Stimulated activated CD8-positive, alpha-beta memory T cell treated with anti-CD3 and anti-CD28 coated beads, Interleukin-2, amount 100 ng/mL, for 1 hour (primary cell): ENCODE measurements around the gene ONECUT3.
"Not testable (repeated sequence)": the region's sequence is repeated elsewhere in the genome, so short reads cannot be mapped to it uniquely, and the experiment has no call there.

Experiments
- DNase-seq, 2 donors: peaks; one replicate each; pipeline ENCODE4 v3.0.0-alpha.2; 2020; ENCODE audit warnings: low read depth in 2 of 2

ONECUT3 gene

GRCh38 chr19:1794424-1795172 is 41.3 kb downstream of the ONECUT3 start:
- no peak for DNase-seq

- DNase-seq, result no peak
Measured at GRCh38 chr19:1796395-1797142, 43.3 kb downstream of the ONECUT3 start.

DNA sequence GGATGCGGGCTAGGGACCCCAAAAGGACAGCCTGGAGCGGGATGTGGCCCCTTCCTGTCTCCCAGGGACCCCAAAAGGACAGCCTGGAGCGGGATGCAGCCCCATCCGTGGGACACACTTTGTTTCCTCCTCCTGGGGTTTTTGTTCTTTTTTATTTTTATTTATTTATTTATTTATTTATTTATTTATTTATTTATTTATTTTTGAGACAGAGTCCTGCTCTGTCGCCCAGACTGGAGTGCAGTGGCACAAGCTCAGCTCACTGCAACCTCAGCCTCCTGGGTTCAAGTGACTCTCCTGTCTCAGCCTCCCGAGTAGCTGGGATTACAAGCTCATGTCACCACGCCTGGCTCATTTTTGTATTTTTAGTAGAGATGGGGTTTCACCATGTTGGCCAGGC is 44.0 kb downstream of the ONECUT3 start:
- DNase-seq, result not testable (repeated sequence)

DNA sequence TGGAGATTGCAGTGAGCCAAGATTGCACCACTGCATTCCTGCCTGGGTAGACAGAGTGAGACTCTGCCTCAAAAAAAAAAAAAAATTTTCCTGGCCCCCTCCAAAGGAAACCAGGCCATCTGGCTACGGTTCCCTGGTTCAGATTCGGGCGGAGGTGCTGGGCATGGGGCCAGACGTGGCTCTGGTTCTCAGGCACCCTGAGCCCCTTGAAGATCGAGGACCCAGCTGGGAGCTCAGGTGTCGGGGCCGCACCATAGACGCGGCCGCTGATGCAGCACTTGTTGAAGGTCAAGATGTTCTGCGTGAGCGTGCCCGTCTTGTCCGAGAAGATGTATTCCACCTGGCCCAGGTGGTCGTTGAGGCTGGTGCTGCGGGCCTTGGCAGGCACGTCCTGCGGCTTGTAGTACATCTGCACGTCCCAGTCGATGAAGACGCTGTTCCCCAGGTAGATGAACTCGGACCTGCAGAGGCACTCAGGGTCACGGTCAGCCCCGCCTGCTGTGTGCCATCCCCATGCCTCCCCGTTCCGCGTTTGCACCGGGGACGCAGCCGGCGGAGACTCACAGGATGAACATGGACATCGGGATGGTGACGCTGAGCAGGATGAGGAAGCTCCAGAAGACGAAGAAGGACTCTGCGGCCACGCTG is 46.5 kb downstream of the ONECUT3 start:
- DNase-seq, result no peak

DNA sequence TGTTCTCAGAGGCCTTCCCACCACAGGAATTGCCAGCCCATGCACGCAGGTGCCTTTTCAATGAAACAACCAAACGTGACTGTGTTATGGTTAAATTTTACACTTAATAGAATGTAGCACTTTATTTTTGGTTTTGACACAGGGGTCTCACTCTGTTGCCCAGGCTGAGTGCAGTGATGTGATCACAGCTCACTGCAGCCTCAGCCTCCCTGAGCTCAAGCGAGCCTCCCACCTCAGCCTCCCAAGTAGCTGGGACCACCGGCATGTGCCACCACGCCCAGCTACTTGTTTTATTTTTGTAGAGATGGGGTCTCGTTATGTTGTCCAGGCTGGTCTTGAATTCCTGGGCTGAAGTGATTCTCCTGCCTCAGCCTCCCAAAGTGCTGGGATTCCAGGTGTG is 51.6 kb downstream of the ONECUT3 start:
- no peak for DNase-seq

DNA sequence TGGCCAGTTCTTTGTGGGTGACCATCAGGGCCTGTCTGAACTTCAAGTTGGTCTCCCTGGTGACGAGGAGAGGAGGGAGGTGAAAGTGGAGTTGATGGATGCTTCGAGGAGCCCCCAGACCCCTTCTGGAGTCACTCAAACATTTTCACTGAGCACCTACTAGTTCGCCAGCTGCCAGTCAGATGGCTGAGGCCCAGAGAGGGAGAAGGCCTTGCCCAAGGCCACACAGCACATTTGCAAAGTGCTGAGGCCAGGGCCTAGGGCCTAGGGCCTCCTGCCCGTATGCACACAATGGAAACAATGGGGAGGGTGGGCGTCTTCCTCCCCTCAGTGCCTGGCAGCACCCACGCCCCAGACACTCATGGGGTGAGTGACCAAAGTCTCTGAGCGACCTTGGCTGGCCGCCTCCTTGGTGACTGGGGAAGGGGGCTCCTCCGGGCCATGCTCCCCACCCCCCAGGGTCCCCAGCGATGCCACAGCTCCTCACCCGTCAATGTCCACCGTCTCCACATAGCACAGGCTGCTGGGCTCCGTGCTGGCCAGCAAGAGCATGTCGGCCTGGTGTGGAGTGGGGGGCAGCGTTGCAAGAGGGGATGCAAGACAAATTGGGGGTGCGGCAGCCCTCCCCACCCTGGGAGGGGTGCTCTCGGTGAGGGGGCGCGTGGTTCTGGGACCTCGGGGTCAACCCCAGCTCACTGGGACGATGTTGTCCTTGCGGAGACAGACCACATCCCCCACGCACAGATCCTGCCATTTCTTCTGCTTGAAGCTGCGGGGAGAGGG is 52.3 kb downstream of the ONECUT3 start:
- no peak for DNase-seq

GRCh38 chr19:1806184-1807029 is 53.1 kb downstream of the ONECUT3 start:
- no peak for DNase-seq

DNA sequence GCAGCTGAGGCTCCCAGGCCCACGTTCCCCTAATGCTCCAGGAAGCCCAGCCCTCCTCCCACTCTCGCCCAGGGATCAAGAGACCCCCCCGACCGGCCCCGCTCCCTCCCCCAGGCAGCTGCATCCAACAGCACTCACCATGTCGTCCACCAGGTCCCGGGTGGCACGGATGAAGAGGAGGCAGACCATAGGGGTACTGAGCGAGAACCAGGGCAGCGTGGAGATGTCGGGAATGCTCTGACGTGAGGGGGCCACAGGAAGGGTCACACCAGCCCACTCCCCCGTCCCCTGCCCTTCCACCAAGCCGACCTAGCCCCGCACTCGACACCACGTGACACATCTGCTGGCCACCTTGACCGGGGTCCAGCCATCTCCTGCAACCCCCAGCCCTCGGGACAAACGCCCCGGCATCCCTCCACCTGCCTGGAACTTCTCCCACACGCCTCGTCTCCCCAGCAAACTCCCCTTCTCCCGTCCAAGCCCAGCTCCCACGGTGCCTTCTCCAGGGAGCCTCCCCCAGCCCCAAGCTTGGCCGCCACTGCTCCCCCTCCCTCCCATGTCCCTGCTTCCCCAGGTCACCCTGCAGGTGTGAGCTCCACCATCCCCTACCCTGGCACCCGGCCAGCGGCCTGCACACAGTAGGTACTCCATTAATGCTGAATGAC is 53.9 kb downstream of the ONECUT3 start:
- DNase-seq, result no peak

DNA sequence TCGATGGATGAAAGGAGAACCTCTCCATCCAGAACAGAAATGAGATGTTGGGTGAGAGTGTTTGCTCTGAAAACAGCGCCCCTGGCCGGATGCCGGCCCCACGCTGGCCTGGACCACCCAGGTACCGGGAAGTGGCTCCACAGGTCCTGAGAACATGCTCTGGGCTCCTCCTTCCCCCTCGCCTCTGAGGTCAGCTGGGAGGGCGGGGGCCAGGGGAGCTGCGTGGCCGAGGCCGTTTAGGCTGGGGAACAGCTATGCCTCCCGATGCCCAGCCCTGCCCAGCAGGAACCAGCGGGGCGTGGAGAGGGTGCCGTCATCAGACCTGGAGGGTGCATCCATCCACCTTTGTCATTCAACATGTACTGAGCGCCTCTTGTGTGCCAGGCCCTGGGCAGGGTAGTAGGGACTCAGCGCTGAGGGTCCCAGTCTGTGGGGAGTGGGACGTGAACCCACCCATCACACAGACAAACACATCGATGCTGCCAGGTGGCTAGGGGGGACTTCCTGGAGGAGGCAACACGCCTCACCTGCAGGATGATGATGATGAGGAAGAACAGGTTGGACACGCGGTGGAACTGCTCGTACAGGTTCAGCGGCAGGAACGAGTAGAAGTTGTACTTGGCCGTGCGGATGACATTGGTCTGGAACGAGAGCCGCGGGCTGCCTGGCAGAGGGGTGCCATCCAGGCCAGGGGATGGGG is 54.5 kb downstream of the ONECUT3 start:
- DNase-seq, result no peak

DNA sequence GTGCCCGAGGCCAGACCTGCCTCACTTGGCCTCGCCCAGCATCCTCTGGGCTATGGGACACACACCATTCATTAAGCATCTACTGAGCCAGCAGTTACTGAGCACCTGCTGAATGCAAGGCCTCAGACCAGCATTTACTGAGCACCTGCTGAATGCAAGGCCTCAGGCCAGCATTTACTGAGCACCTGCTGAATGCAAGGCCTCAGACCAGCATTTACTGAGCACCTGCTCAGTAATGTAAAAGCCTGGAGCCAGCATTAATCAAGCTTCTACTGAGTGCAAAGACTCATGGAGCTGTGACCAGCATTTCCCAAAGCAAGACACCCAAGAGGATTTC is 55.1 kb downstream of the ONECUT3 start:
- no peak for DNase-seq

- no peak for DNase-seq
Measured at GRCh38 chr19:1809678-1810077, 56.4 kb downstream of the ONECUT3 start.

- no peak for DNase-seq
Measured at GRCh38 chr19:1810439-1811160, 57.3 kb downstream of the ONECUT3 start.

GRCh38 chr19:1811472-1811894 is 58.2 kb downstream of the ONECUT3 start:
- DNase-seq, result peak; percentile 11 to 21

DNA sequence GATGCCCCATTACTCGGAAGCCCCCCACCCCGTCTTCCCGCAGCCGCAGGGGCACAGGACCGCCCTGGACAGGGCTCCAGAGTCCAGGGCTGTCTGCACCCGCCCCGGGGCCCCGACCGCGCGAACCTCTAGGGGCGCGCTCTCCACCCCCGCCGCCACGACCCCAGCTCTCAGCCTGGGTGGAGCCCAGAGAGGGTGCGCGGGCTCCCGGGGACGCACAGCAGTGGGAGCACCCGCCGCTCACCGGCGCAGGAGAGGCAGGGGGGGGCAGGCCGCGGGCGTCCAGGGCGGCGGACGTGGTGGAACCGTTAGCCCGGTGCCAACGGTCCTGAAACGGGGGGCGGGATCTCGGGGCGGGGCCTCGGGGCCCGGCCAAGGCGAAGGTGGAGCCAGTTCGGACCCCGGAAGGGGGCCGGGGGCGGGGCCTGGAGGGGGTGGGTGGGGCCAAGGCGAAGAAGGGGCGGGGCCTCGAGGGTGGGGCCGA is 58.7 kb downstream of the ONECUT3 start, which contains the start of gene ATP8B3:
Gene ATP8B3, minus strand, starts transcription at position 335 of the 484 bp plus-strand sequence. CDS start 540 bp downstream, outside the sequence.
- peak in 1 of 2 donors; percentile 66 for DNase-seq

DNA sequence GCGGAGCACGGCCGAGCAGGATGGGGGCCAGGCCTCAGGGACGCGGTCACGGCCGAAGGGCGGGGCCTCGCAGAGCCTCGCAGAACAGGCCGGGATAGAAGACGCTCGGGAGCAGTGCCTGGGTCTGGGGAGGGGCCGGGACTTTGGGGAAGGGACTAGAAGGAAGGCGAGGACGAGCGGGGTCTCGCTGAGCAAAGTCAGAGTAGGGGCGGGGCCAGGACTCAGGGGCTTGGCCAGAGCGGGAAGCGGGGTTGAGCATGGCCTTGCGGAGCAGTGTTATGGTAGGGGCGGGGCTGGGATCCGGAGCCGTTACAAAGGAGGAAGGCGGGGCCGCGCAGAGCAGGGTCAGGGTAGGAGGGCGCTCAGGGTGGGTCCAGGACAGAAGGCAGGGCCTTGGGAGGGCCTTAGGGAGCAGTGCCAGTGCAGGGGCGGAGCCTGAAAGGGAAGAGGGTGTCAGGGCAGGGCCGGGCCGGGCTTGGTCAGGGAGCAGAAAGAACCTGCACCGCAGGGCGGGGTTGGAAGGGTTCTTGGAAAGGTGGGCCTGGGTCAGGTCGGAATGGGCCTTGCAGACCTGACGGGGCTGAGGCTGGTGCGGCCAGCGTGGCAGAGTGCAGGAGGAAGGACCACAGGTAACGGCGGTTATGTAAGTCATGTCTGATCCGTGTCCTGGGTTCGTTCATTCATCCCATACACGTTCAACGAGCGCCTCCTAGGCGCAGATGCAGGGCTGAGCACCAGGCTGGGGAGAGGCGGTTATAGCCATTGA is 59.3 kb downstream of the ONECUT3 start:
- peak; percentile 46 to 62 for DNase-seq

DNA sequence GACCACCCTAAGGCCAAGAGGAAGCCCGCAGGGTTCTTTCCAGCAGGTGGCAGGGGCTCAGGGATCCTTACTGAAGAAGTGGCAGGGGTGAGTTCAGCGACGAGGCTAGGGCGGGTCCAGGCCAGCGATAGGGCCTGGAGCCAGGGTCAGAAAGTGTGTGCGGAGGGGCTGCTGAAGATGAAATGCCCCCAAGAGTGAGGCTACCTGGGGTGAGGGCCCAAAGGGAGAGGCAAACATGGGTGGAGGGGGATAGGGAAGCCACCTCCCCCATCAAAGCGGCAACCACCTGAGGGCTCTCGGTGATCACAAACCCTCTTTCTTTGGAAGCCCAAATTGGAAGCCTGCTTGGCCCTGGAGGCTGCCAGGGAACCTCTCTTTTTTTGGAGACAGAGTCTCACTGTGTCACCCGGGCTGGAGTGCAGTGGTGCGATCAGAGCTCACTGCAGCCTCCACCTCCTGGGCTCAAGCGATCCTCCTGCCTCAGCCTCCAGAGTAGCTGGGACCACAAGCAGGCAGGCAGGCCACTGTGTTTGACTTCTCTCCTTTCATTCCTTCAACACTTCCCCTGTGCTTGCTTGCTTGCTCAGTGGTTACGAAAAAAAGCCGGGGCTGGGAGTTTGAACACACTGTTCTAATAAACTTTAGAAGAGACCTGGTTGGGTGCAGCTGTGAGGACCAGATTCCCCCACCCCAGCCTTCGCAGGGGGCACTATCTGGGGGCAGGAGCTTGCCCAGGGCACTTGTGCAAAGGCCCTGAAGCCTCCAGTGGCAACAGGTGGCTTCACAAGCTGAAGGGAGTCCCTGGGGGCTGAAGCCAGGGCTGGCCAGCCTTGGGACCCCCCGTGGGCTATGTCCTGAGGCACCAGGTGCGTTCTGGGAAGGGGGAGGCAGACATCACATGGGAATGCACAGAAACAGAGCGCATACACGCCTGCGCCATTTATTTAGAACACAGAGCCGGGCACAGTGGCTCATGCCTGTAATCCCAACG is 60.2 kb downstream of the ONECUT3 start:
- no peak for DNase-seq

DNA sequence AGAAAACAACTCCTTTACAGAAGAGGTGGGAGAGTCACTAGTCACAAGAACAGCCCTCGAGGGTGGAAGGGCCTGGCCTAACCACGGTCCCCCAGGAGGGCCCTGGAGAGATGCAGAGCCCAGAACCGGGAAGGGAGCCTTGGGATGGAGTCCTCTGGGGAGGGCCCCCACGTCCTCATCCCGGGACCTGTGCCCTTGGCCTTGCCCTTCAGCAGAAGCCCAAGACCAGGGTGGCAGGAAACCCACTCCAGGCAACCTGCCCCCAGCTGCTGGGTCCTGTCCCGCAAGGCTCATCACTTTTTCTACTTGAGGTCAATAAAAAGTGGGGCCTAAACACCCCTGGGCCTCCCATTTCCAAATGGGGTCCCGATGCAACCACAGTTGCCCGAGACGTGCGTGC is 61.1 kb downstream of the ONECUT3 start:
- no peak for DNase-seq
